HepG2 (cell line): Measurements from ENCODE around the gene SSU72. TPM values are rescaled to one million over a fixed set of nuclear protein-coding genes. Genes with fewer than 3 reads are reported as not detected.

Source experiments
- CENPBD1 ChIP-seq: sonication (generic); formaldehyde crosslinking; IDR thresholded peaks from 2 replicates; pipeline ENCODE4 v1.8.0; 2022; ENCODE audit warnings: missing genetic modification reagents, low read depth, mild to moderate bottlenecking, borderline replicate concordance
- KLF13 ChIP-seq: sonication (generic); formaldehyde crosslinking; IDR thresholded peaks from 2 replicates; pipeline ENCODE4 v1.4.0; 2020; ENCODE audit warnings: mild to moderate bottlenecking, missing genetic modification reagents
- LRRFIP1 ChIP-seq: sonication (generic); formaldehyde crosslinking; conservative IDR thresholded peaks from 2 replicates; pipeline ENCODE4 v1.4.0; 2020; ENCODE audit warnings: missing genetic modification reagents
- MXD1 ChIP-seq: sonication (generic); formaldehyde crosslinking; IDR thresholded peaks from 2 replicates; pipeline ENCODE4 v1.4.0; 2020; ENCODE audit warnings: mild to moderate bottlenecking, missing genetic modification reagents
- ZBTB33 ChIP-seq: sonication (generic); formaldehyde crosslinking; IDR thresholded peaks from 2 replicates; pipeline ENCODE4 v1.4.0; 2020; ENCODE audit warnings: missing genetic modification reagents
- ZNF407 ChIP-seq: sonication (generic); formaldehyde crosslinking; IDR thresholded peaks from one replicate; pipeline ENCODE4 v1.5.1; 2020; ENCODE audit warnings: mild to moderate bottlenecking, missing genetic modification reagents; ENCODE audit errors: not compliant biosample characterization
- ZNF570 ChIP-seq: sonication (generic); formaldehyde crosslinking; IDR thresholded peaks from 2 replicates; pipeline ENCODE4 v1.4.0; 2020; ENCODE audit warnings: mild to moderate bottlenecking, missing genetic modification reagents, borderline replicate concordance
- polyA plus RNA-seq, 8 experiments: library from polyadenylated mRNA; depleted of rRNA in 3 of 8; stranded (reverse) in 7 of 8; unstranded in 1 of 8; fragments of >200 nt; fragmentation: Illumina TruSeq in 4 of 8; extraction: Trizol in 4 of 8; gene quantifications; 2 replicates each; pipeline versions ENCODE4 v1.2.1 to v1.2.3, GENCODE V29; 2011 to 2016; ENCODE audit warnings: low read depth in 4 of 8, missing spikeins in 1 of 8, mixed read lengths in 1 of 8; ENCODE audit not compliant: insufficient read depth in 1 of 8
- total RNA-seq, 5 experiments: library from RNA; depleted of rRNA; stranded (reverse); fragments of >200 nt; fragmentation: Illumina TruSeq; extraction: Trizol; gene quantifications; 2 replicates each; pipeline ENCODE4 v1.2.3, GENCODE V29; 2016; ENCODE audit warnings: low read depth in 1 of 5

SSU72 gene
- total and polyA plus RNA-seq, 2 of the 13 experiments (the other 11 are each of a cell fraction or from before 2014, with no cell fraction given) = 42.8 to 67.1 TPM

- TF ChIP-seq ZNF407 (CRISPR knock-in tag) = no peak
- no peak for TF ChIP-seq CENPBD1 (CRISPR knock-in tag)
- TF ChIP-seq MXD1 (CRISPR knock-in tag) = no peak
- no peak for TF ChIP-seq ZNF570
- TF ChIP-seq KLF13 = no peak
- TF ChIP-seq ZBTB33 (CRISPR knock-in tag) = no peak
- TF ChIP-seq LRRFIP1 (CRISPR knock-in tag) = no peak
These were observed 27.7 kb downstream of the SSU72 start (continued) for GRCh38 chr1:1547011-1547410.
